Stimulated activated CD8-positive, alpha-beta memory T cell treated with anti-CD3 and anti-CD28 coated beads, Interleukin-7, amount 100 ng/mL, for 1 hour (primary cell): ENCODE data around the gene CTDP1.
"Not testable (repeated sequence)": the region's sequence is repeated elsewhere in the genome, so short reads cannot be mapped to it uniquely, and the experiment has no call there.

ENCODE experiments used
- DNase-seq, 2 donors: peaks; one replicate each; pipeline ENCODE4 v3.0.0-alpha.2; 2020; ENCODE audit warnings: low read depth in 2 of 2

The CTDP1 gene

GRCh38 chr18:79681484-79682387 is 2.1 kb downstream of the CTDP1 start:
- DNase-seq: peak; percentile 24 to 41

GRCh38 chr18:79682481-79682880 is 2.9 kb downstream of the CTDP1 start:
- no peak for DNase-seq

GRCh38 chr18:79682894-79683625 is 3.5 kb downstream of the CTDP1 start:
- DNase-seq: no peak

GRCh38 chr18:79683626-79684282 is 4.2 kb downstream of the CTDP1 start:
- DNase-seq: no peak

- DNase-seq: no peak
Observed at GRCh38 chr18:79684283-79684631, 4.7 kb downstream of the CTDP1 start.

- no peak for DNase-seq
Observed at GRCh38 chr18:79684787-79685186, 5.2 kb downstream of the CTDP1 start.

GRCh38 chr18:79685281-79685680 is 5.7 kb downstream of the CTDP1 start:
- DNase-seq: no peak

- DNase-seq: no peak
Observed at GRCh38 chr18:79685971-79686370, 6.4 kb downstream of the CTDP1 start.

- no peak for DNase-seq
Observed at GRCh38 chr18:79687806-79688205, 8.2 kb downstream of the CTDP1 start.

GRCh38 chr18:79690071-79690470 is 10.5 kb downstream of the CTDP1 start:
- DNase-seq: no peak

GRCh38 chr18:79690586-79691482 is 11.2 kb downstream of the CTDP1 start:
- no peak for DNase-seq

- DNase-seq: no peak
Observed at GRCh38 chr18:79692056-79692455, 12.5 kb downstream of the CTDP1 start.

- no peak for DNase-seq
Observed at GRCh38 chr18:79692886-79693285, 13.3 kb downstream of the CTDP1 start.

GRCh38 chr18:79693561-79694205 is 14.1 kb downstream of the CTDP1 start:
- no peak for DNase-seq

GRCh38 chr18:79694206-79694894 is 14.7 kb downstream of the CTDP1 start:
- DNase-seq: not testable (repeated sequence)

- DNase-seq: no peak
Observed at GRCh38 chr18:79694895-79695213, 15.3 kb downstream of the CTDP1 start.

GRCh38 chr18:79695269-79695668 is 15.7 kb downstream of the CTDP1 start:
- DNase-seq: no peak

- DNase-seq: no peak
Observed at GRCh38 chr18:79695856-79696850, 16.6 kb downstream of the CTDP1 start.

GRCh38 chr18:79697178-79697577 is 17.6 kb downstream of the CTDP1 start:
- no peak for DNase-seq
